HG03060 (cell line): ENCODE data around the gene RERE.
A peak's percentile ranks its signal among the peaks of the same experiment; 100 is the strongest.

Experiments used
- ATAC-seq: cut with Tn5 transposase; IDR thresholded peaks from one replicate; pipeline ENCODE4 v1.9.1; 2021; ENCODE audit warnings: low read depth, moderate number of reproducible peaks; ENCODE audit not compliant: unreplicated experiment

RERE gene

GRCh38 chr1:8652467-8653046 lies 164.9 kb downstream of the RERE start:
- ATAC-seq: no peak

- no peak for ATAC-seq
Observed at GRCh38 chr1:8651962-8652361, 165.5 kb downstream of the RERE start.

DNA sequence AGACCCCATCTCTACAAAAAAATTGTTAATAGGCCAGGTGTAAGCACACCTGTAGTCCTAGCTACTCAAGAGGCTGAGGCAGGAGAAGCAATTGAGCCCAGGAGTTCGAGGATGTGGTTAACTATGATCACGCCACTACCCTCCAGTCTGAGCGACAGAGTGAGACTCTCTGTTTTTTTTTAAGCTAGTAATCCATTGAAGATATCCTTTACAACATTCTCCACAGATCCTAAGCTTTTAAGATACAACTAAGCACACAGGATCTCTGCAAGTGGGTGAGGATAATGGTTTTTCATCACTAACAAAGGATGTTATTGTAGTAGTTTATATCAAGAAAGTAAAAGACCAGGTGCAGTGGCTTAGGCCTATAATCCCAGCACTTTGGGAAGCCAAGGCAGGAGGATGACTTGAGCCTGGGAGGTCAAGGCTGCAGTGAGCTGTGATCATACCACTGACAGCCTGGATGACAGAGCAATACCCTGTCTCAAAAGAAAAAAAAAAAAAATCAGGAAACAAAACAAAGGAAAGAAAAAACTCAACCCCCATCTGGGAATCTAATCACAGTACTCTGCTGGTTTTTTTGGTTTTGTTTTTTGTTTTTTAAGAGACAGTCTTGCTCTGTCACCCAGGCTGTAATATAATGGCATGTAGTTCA lies 166.1 kb downstream of the RERE start:
- ATAC-seq: no peak

GRCh38 chr1:8649875-8650274 lies 167.6 kb downstream of the RERE start:
- ATAC-seq: no peak

DNA sequence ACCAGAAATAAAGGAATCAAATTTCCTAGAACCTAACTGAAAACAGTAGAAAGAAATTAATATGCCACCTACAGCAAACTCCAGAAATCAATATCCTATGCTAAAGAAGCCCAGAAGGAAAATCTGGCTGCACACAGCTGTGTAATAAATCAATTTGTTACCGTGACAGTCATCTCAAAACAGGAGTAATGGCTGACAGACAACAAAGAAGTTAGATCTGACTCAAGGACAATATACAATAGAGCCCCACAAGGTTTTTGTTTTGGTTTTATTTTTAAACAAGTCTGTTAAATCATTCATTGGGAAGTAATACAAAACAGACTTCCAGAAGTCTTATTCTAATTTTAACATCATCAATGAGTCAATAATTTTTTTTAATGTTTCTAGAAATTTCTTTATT lies 168.4 kb downstream of the RERE start:
- no peak for ATAC-seq

DNA sequence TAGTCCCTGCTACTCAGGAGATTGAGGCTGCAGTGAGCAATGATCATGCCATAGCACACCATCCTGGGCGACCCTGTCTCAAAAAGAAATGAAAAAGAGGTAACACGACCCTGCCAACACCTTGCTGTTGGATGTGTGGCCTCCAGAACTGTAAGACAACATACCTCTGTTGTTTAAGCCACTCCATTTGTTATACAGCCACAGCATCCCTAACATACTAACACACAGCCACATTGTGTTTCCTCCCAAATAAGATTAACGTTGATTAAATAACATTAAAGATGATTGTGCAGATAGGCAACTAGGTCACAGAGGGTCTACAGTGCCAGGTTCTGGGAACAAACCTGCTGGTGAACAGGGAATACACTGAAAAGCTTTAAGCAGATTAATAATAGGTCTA lies 170.4 kb downstream of the RERE start:
- no peak for ATAC-seq

DNA sequence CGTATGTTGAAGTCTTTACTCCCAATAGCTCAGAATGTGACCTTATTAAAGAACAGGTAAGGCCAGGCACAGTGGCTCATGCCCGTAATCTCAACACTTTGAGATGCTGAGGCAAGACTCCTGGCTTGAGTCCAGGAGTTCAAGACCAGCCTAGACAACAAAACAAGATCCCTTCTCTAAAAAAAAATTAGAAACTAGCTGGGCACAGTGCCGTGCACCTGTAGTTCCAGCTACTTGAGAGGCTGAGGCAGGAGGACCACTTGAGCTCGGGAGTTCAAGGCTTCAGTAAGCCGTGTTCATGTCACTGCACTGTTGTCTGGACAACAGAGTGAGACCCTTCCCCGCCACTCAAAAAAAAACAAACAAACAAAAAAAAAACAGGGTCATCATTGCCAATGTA lies 171.3 kb downstream of the RERE start:
- ATAC-seq: no peak

GRCh38 chr1:8643542-8644536 lies 173.6 kb downstream of the RERE start:
- ATAC-seq: peak; percentile 64

DNA sequence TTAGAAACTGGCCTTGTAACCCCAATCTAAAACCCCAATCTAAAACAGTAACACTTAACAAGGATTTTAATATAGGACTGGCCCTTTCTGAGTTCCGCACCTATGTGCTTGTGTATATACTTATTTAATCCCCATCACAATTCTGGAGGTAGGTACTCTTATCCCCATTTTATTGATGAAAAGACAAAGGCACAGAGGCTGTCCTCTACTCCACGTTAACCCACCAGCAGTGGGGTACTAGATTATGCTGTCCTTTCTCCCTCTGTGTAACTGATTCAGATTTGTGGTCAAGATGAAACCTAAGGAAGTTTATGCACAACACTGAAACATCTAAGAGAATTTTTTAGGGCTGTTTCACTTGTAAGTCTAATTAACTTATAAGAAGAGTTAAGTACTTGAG lies 175.3 kb downstream of the RERE start:
- ATAC-seq: no peak

GRCh38 chr1:8641377-8641997 lies 176.0 kb downstream of the RERE start:
- ATAC-seq: no peak

GRCh38 chr1:8640950-8641349 lies 176.5 kb downstream of the RERE start:
- no peak for ATAC-seq

- ATAC-seq: no peak
Observed at GRCh38 chr1:8639148-8639547, 178.3 kb downstream of the RERE start.

DNA sequence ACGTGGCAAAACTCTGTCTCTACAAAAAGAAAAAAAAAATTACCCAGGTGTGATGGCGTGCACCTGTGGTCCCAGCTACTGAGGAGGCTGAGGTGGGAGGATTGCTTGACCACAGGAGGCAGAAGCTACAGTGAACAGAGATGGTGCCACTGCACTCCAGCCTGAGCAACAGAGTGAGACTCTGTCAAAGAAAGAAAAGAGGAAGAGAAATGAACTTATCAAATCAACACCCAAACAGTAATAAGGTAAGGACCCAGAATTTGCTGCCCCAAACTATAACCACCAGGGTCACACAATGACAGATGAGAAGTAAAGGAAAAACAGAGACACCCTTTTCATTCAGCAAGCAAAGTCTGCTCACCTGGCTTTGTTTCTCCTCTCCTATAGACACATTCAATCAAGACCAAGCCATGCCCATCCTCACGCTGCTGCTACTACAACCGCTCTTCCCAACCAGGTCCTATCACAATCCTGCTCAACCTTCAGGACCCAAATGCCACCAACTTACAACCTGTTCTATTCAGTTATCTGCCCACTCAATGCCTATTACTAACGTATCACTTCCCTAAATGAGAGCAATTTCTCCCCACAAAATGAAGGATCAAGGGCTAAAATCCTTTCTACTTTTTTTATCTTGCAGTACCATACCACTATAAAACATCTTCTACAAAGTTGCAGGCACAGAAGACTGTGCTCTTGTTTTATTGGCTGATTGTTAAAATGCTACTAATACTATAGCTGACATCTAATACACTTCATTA lies 183.5 kb downstream of the RERE start:
- no peak for ATAC-seq

- ATAC-seq: no peak
Observed at GRCh38 chr1:8632102-8632501, 185.3 kb downstream of the RERE start.

GRCh38 chr1:8631163-8631562 lies 186.3 kb downstream of the RERE start:
- ATAC-seq: no peak

DNA sequence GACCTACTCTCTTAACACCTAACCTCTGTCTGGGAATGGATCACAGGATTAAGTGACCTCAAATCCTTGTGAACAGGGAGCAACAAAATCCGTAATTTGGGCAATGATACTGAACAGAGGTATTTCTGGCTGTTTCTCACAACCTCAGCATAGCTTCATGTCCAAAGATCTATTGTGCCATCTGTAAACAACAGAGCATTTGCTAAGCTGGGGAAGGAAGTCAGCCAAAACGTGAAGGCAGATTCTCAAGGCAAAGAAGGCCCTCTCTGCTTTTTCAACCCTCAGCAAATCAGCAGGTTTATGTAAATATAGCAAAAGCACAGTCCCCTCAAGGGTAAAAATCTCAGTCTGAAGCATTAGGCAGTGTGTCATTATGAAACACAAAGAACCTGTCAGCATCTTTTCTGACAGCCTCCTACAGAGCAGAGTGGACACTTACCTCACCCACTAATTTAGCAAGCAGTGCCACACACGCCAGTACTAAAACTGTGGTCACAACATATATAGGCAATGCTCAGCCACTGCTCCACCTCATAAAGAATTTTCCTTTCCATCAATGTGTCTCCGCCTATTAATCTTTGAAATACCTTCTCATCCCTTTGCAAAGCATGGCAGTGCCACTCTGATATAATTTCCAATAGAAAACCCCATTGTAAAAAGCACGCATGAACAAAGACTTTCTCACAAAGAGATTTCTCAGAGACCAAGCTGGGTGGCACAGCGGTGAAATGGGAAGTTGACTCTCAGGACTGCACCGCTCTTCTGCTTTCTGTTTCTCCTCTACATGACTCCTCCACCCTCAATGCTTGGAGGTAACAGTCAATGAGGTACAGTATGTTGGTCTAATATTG lies 188.0 kb downstream of the RERE start:
- ATAC-seq: peak; percentile 63

DNA sequence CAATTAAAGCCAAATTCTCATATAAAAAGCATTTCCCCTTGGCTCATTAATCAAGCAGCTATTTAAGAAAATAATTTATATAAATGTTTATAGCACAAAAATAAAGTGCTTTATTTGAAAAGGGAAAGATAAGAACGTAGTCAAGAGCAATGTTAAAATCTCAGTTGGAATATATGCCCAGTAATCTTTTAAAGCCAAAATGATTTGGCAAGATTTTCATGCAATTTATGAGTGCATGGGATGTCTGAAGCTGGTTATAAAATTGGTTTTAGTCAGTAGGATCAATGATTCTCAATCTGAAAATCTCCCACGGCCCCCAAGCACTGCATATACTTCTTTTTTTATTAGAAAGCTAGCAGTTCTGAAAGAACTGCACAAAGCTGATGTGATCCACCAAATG lies 188.8 kb downstream of the RERE start:
- ATAC-seq: no peak

DNA sequence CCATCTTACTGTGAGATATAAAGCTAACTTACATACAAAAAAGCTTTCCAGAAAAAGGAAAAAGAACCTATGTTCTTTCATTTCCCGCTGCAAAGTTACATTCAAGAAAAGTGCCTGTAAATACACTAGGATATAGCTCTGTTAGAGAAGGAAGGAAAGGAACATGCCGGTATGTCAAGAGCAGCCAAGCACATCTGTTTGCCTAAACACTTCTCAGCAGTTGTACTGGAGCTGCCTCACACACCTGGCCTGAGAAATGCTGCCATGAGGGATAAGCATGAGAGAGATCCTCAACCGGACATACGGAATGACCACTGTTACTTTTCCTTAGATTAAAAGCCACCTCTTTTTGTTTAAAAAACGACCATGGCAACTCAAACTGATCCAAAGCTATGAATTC lies 189.7 kb downstream of the RERE start:
- ATAC-seq: no peak
